HG03196 (cell line): ENCODE data around the gene KCNIP2.

Source experiments
- ATAC-seq: cut with Tn5 transposase; IDR thresholded peaks from one replicate; pipeline ENCODE4 v1.9.1; 2021; ENCODE audit not compliant: unreplicated experiment

Gene KCNIP2

GRCh38 chr10:101843032-101844021 is at the start of gene KCNIP2:
Gene KCNIP2 (minus strand): TSS chr10:101843800. CDS start chr10:101843568, 232 bp downstream.
- no peak for ATAC-seq

GRCh38 chr10:101892782-101893391 is 49.3 kb upstream of the KCNIP2 start:
- no peak for ATAC-seq

GRCh38 chr10:101889256-101890210 is 45.9 kb upstream of the KCNIP2 start:
- ATAC-seq: peak; percentile 63

- ATAC-seq: no peak
Measured at GRCh38 chr10:101888251-101888949, 44.8 kb upstream of the KCNIP2 start.

- ATAC-seq: no peak
Measured at GRCh38 chr10:101887775-101888174, 44.2 kb upstream of the KCNIP2 start.

- ATAC-seq: no peak
Measured at GRCh38 chr10:101886521-101887312, 43.1 kb upstream of the KCNIP2 start.

GRCh38 chr10:101881036-101881774 is 37.6 kb upstream of the KCNIP2 start:
- ATAC-seq: no peak

- no peak for ATAC-seq
Measured at GRCh38 chr10:101880232-101880573, 36.6 kb upstream of the KCNIP2 start.

GRCh38 chr10:101879456-101880231 is 36.0 kb upstream of the KCNIP2 start:
- ATAC-seq: no peak

- ATAC-seq: no peak
Measured at GRCh38 chr10:101878869-101879268, 35.3 kb upstream of the KCNIP2 start.

- ATAC-seq: no peak
Measured at GRCh38 chr10:101875068-101875688, 31.6 kb upstream of the KCNIP2 start.

GRCh38 chr10:101874252-101874651 is 30.7 kb upstream of the KCNIP2 start:
- no peak for ATAC-seq

GRCh38 chr10:101867931-101868330 is 24.3 kb upstream of the KCNIP2 start:
- ATAC-seq: no peak

GRCh38 chr10:101859530-101859929 is 15.9 kb upstream of the KCNIP2 start:
- no peak for ATAC-seq

GRCh38 chr10:101858723-101859500 is 15.3 kb upstream of the KCNIP2 start:
- peak; percentile 81 for ATAC-seq

- ATAC-seq: no peak
Measured at GRCh38 chr10:101857802-101858476, 14.3 kb upstream of the KCNIP2 start.
